ENCODE results near the gene C19orf33. TPM values are rescaled to one million over a fixed set of nuclear protein-coding genes. Genes with fewer than 3 reads are reported as not detected.
"Not testable (repeated sequence)": the region's sequence is repeated elsewhere in the genome, so short reads cannot be mapped to it uniquely, and the experiment has no call there.

C19orf33 gene
- total RNA-seq, 4 donors from 2014 or later, result 76.0 to 1,160 (median 338) TPM

DNA sequence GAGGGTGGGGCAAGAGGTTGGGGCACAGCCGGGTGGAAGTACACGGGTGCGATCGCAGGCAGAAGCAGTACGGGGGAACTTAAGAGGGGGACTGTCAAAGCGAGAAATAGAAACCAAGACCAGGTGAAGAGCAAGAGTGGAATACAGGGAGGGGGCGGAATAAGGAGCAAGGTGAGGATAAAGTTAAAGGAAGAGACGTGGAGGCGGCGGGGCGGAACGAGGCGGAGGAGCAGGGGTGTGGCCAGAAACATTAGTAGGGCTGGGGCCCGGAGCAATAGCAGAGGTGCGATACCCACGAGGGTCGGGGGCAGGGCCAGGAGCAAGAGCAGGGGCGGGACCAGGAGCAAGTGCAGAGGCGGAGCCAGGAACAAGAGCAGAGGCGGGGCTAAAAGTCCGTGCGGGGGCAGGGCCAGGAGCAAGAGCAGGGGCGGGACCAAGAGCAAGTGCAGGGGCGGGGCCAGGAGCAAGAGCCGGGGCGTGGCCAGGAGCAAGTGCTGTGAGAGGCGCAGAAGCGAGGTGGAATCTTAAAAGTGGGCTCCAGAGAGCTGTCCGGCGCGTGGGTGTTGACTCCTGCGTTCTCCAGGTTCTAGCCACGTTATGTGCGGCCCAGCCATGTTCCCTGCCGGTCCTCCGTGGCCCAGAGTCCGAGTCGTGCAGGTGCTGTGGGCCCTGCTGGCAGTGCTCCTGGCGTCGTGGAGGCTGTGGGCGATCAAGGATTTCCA lies 32.7 kb downstream of the C19orf33 start:
- Histone ChIP-seq H3K4me3 (peak overlapping the region; percentile 63 to 92 (median 84)), H3K36me3 (no peaks in the 10 kb centered on the region), H3K4me1 (peaks cover 5 to 22% (median 7%) of the 10 kb centered on the region in 4 donors), H3K9me3 (no peaks in the 10 kb centered on the region), H3K27me3 (no peaks in the 10 kb centered on the region), H3K27ac (peak overlapping the region; percentile 98 to 100 (median 99))
- in situ Hi-C loops (cut with MboI; ENCODE audit: low pct_ligation_motif_present in 1 of 4, low pct_unique_long_range_greater_than_20kb in 1 of 4, low sequenced_read_pairs in 3 of 4), result loop anchor here (25.0 kb wide), 2 partner anchors 424 to 449 kb away; partner anchors contain the start of genes SIPA1L3 (in 3 of the 4) and WDR87 (in 3 of the 4)
- intact Hi-C loops (cut with DNase I; ENCODE audit: low total_unique reads), result no loop called here
- DNase-seq, result peak; percentile 99
- 2 to 3% methylated on average over 19 to 41 of the region's 41 CpGs for WGBS, 2 donors (ENCODE audit: low coverage in 1 of 2)
- peak; percentile 62 for TF ChIP-seq POLR2A (IDR thresholded peaks at IDR 0.05)
- no peak for TF ChIP-seq POLR2AphosphoS5 (IDR thresholded peaks at IDR 0.05)

DNA sequence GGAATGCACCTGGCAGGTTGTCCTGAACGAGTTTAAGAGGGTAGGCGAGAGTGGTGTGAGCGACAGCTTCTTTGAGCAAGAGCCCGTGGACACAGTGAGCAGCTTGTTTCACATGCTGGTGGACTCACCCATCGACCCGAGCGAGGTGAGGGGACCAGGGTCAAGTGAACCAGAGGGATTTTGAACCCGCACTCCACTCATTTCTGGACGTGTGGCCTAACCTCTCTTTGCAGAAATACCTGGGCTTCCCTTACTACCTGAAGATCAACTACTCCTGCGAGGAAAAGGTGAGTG lies 33.3 kb downstream of the C19orf33 start:
- peak overlapping the region; percentile 17 to 92 (median 72) for H3K4me3 ChIP-seq
- peaks cover 5 to 22% (median 7%) of the 10 kb centered on the region in 4 donors for H3K4me1 ChIP-seq
- intact Hi-C loops (cut with DNase I; ENCODE audit: low total_unique reads) (no loop called here), in situ Hi-C loops (cut with MboI; ENCODE audit: low pct_ligation_motif_present in 1 of 4, low pct_unique_long_range_greater_than_20kb in 1 of 4, low sequenced_read_pairs in 3 of 4) (loop anchor here (25.0 kb wide), 2 partner anchors 425 to 450 kb away; partner anchors contain the start of genes SIPA1L3 (in 3 of the 4) and WDR87 (in 3 of the 4))
- peak overlapping the region; percentile 98 to 100 (median 99) for H3K27ac ChIP-seq
- no peaks in the 10 kb centered on the region for H3K27me3 ChIP-seq
- H3K9me3 ChIP-seq, result no peaks in the 10 kb centered on the region
- no peak for DNase-seq
- WGBS, 2 donors (ENCODE audit: low coverage in 1 of 2), result 0 to 60% methylated on average over 1 to 10 of the region's 10 CpGs
- H3K36me3 ChIP-seq, result no peaks in the 10 kb centered on the region
- TF ChIP-seq, protein P1, sequence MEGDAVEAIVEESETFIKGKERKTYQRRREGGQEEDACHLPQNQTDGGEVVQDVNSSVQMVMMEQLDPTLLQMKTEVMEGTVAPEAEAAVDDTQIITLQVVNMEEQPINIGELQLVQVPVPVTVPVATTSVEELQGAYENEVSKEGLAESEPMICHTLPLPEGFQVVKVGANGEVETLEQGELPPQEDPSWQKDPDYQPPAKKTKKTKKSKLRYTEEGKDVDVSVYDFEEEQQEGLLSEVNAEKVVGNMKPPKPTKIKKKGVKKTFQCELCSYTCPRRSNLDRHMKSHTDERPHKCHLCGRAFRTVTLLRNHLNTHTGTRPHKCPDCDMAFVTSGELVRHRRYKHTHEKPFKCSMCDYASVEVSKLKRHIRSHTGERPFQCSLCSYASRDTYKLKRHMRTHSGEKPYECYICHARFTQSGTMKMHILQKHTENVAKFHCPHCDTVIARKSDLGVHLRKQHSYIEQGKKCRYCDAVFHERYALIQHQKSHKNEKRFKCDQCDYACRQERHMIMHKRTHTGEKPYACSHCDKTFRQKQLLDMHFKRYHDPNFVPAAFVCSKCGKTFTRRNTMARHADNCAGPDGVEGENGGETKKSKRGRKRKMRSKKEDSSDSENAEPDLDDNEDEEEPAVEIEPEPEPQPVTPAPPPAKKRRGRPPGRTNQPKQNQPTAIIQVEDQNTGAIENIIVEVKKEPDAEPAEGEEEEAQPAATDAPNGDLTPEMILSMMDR (IDR thresholded peaks at IDR 0.05), result no peak
- TF ChIP-seq POLR2A (IDR thresholded peaks at IDR 0.05) (no peak), POLR2AphosphoS5 (IDR thresholded peaks at IDR 0.05) (no peak), EP300 (IDR thresholded peaks at IDR 0.05; ENCODE audit: low read depth) (no peak)

DNA sequence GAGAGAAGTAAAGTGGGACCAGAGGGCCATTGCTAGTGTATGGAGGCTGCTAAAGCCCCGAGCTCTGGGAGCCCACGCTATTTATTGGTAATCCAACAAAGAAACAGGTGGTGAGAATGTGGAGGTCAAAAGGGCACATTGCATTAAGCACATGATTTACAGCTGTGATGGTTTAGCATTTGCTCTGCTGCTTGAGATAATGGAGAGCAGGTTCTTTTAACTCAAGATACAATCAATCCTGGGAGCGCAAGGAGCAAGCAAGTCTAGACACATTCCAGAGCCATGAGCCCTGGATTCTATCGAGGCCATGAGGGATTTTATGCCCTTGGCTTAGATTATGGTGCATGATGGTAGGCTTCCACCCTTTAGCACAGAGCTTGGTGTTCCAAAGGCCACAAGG lies 35.0 kb downstream of the C19orf33 start:
- intact Hi-C loops (cut with DNase I; ENCODE audit: low total_unique reads); H3K27ac ChIP-seq; H3K9me3 ChIP-seq; H3K36me3 ChIP-seq; H3K4me3 ChIP-seq; DNase-seq; H3K27me3 ChIP-seq: not testable (repeated sequence)
- peaks cover 5 to 22% (median 7%) of the 10 kb centered on the region in 4 donors for H3K4me1 ChIP-seq
- WGBS, 2 donors (ENCODE audit: low coverage in 1 of 2), result 65 to 68% methylated on average over 2 to 4 of the region's 4 CpGs
- in situ Hi-C loops (cut with MboI; ENCODE audit: low pct_ligation_motif_present in 1 of 4, low pct_unique_long_range_greater_than_20kb in 1 of 4, low sequenced_read_pairs in 3 of 4), result loop anchor here (25.0 kb wide), 2 partner anchors 427 to 452 kb away; partner anchors contain the start of genes SIPA1L3 (in 3 of the 4) and WDR87 (in 3 of the 4)

DNA sequence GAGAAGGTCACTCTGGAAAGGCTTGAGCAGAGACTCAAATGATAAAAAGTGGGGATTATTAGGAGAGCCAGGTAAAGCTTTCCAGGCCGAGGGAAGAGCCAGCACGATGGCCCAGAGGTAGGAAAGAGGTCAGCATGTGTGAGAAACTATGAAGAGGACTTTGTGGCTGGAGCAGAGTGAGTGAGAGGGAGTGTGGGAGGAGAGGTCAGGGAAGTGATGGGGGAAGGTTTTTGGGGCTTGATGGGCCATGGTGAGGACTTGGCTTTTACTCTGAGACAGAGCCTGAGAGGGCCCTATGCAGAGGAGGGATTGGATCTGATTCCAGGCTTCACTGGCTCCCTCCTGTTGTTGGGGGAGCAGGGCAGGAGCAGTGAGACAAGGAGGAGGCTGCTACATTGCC lies 36.9 kb downstream of the C19orf33 start:
- intact Hi-C loops (cut with DNase I; ENCODE audit: low total_unique reads), result loop anchor here (5.0 kb wide), 1 partner anchor 969 kb away; the partner anchor contains the start of gene ZNF527
- TF ChIP-seq, protein P1 (IDR thresholded peaks at IDR 0.05), result no peak
- TF ChIP-seq POLR2A (IDR thresholded peaks at IDR 0.05) (no peak), EP300 (IDR thresholded peaks at IDR 0.05; ENCODE audit: low read depth) (no peak), POLR2AphosphoS5 (IDR thresholded peaks at IDR 0.05) (no peak)
- no peaks in the 10 kb centered on the region for H3K36me3 ChIP-seq
- H3K27me3 ChIP-seq, result no peaks in the 10 kb centered on the region
- no peak overlapping the region for H3K4me3 ChIP-seq
- DNase-seq, result no peak
- 94% methylated on average over 2 of the region's 2 CpGs for WGBS, 2 donors (ENCODE audit: low coverage in 1 of 2)
- in situ Hi-C loops (cut with MboI; ENCODE audit: low pct_ligation_motif_present in 1 of 4, low pct_unique_long_range_greater_than_20kb in 1 of 4, low sequenced_read_pairs in 3 of 4), result loop anchor here (25.0 kb wide), 2 partner anchors 429 to 454 kb away; partner anchors contain the start of genes SIPA1L3 (in 3 of the 4) and WDR87 (in 3 of the 4)
- H3K9me3 ChIP-seq, result no peaks in the 10 kb centered on the region
- H3K27ac ChIP-seq, result no peak overlapping the region
- H3K4me1 ChIP-seq, result peaks cover 5 to 16% (median 6%) of the 10 kb centered on the region in 4 donors

DNA sequence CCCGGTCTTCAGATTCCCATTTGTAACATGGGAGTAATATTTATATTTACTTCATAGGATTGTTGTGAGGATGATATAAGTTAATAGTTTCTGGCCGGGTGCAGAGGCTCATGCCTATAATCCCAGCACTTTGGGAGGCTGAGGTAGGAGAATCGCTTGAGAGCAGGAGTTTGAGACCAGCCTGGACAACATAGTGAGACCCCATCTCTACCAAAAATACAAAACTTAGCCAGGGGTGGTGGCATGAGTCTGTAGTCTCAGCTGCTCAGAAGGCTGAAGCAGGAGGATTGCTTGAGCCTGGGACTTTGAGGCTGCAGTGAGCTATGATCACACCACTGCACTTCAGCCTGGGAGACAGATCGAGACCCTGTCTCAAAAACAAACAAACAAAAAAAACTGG lies 42.8 kb downstream of the C19orf33 start:
- 78 to 93% methylated on average over 2 to 4 of the region's 4 CpGs for WGBS, 2 donors (ENCODE audit: low coverage in 1 of 2)
- no peak for DNase-seq
- Histone ChIP-seq H3K4me1 (no peaks in the 10 kb centered on the region), H3K27me3 (no peaks in the 10 kb centered on the region), H3K27ac (no peak overlapping the region), H3K4me3 (no peak overlapping the region), H3K36me3 (no peaks in the 10 kb centered on the region), H3K9me3 (no peaks in the 10 kb centered on the region)
- in situ Hi-C loops (cut with MboI; ENCODE audit: low pct_ligation_motif_present in 1 of 4, low pct_unique_long_range_greater_than_20kb in 1 of 4, low sequenced_read_pairs in 3 of 4) (loop anchor here (25.0 kb wide), 2 partner anchors 435 to 460 kb away; partner anchors contain the start of genes SIPA1L3 (in 3 of the 4) and WDR87 (in 3 of the 4)), intact Hi-C loops (cut with DNase I; ENCODE audit: low total_unique reads) (no loop called here)
- TF ChIP-seq POLR2AphosphoS5 (IDR thresholded peaks at IDR 0.05) (no peak), POLR2A (IDR thresholded peaks at IDR 0.05) (no peak), EP300 (IDR thresholded peaks at IDR 0.05; ENCODE audit: low read depth) (no peak)
- TF ChIP-seq, protein P1 (IDR thresholded peaks at IDR 0.05), result no peak
